Neural cell (in vitro differentiated cells): Measurements from ENCODE around the gene LPIN1. TPM values are rescaled to one million over a fixed set of nuclear protein-coding genes. Genes with fewer than 3 reads are reported as not detected.

Experiments
- H2AFZ ChIP-seq: fragments of 200-600, 300-800 bp; sonication (generic), shearing (Covaris generic); 2 replicates; pipeline ENCODE4 v1.6.0; 2014; ENCODE audit warnings: low read depth, mild to moderate bottlenecking, antibody characterized with exemption, low read length, moderate library complexity
- H3F3A ChIP-seq: fragments of 200-600 bp; shearing (Covaris generic); 2 replicates; pipeline ENCODE4 v1.6.1; 2016; ENCODE audit warnings: mild to moderate bottlenecking, moderate library complexity, mixed read lengths, antibody characterized with exemption, low read length; ENCODE audit not compliant: insufficient read depth, poor library complexity, severe bottlenecking
- H3K27ac ChIP-seq: fragments of 200-600, 300-800 bp; sonication (generic), shearing (Covaris generic); 2 replicates; pipeline ENCODE4 v1.5.1; 2014; ENCODE audit warnings: mild to moderate bottlenecking, low read length, moderate library complexity
- H3K27me3 ChIP-seq: fragments of 300-800, 200-600 bp; sonication (generic), shearing (Covaris generic); 2 replicates; pipeline ENCODE4 v1.6.0; 2014; ENCODE audit warnings: mild to moderate bottlenecking, low read depth, low read length, moderate library complexity; ENCODE audit not compliant: insufficient read depth
- H3K36me3 ChIP-seq: fragments of 300-800, 200-600 bp; sonication (generic), shearing (Covaris generic); 2 replicates; pipeline ENCODE4 v1.5.1; 2014; ENCODE audit warnings: mild to moderate bottlenecking, antibody characterized with exemption, low read length, moderate library complexity; ENCODE audit not compliant: insufficient read depth
- H3K4me2 ChIP-seq: fragments of 300-800, 200-600 bp; sonication (generic), shearing (Covaris generic); 2 replicates; pipeline ENCODE4 v1.6.0; 2014; ENCODE audit warnings: mild to moderate bottlenecking, low read length
- H3K4me3 ChIP-seq: fragments of 300-800, 200-600 bp; sonication (generic), shearing (Covaris generic); 2 replicates; pipeline ENCODE4 v1.5.1; 2014; ENCODE audit warnings: mild to moderate bottlenecking, low read length, moderate library complexity
- H3K79me2 ChIP-seq: fragments of 200-600 bp; shearing (Covaris generic); replicated peaks from 2 replicates; pipeline ENCODE4 v1.6.0; 2014; ENCODE audit warnings: mild to moderate bottlenecking, low read length, moderate library complexity; ENCODE audit not compliant: insufficient read depth
- H3K9ac ChIP-seq: fragments of 300-800, 200-600 bp; sonication (generic), shearing (Covaris generic); 2 replicates; pipeline ENCODE4 v1.6.1; 2016; ENCODE audit warnings: mild to moderate bottlenecking, low read length, mixed read lengths
- H3K9me2 ChIP-seq: fragments of 200-600 bp; shearing (Covaris generic); 2 replicates; pipeline ENCODE4 v1.6.1; 2016; ENCODE audit warnings: mild to moderate bottlenecking, low read length, mixed read lengths; ENCODE audit not compliant: insufficient read depth
- H3K9me3 ChIP-seq: fragments of 200-600, 300-800 bp; sonication (generic), shearing (Covaris generic); 2 replicates; pipeline ENCODE4 v1.6.1; 2016; ENCODE audit warnings: mild to moderate bottlenecking, mixed run types, low read length, moderate library complexity, mixed read lengths
- H4K20me1 ChIP-seq: fragments of 200-600 bp; shearing (Covaris generic); 2 replicates; pipeline ENCODE4 v1.6.1; 2016; ENCODE audit warnings: mild to moderate bottlenecking, mixed run types; ENCODE audit not compliant: insufficient read depth
- EP300 ChIP-seq: fragments of 450-650 bp; conservative IDR thresholded peaks from 2 replicates; pipeline ENCODE4 v1.6.1; 2014; ENCODE audit warnings: antibody characterized with exemption, mild to moderate bottlenecking, moderate library complexity; ENCODE audit not compliant: poor library complexity, severe bottlenecking
- EZH2 ChIP-seq: fragments of 200-600, 300-800 bp; shearing (Covaris generic), sonication (generic); IDR thresholded peaks from 2 replicates; pipeline ENCODE4 v1.6.1; 2014; ENCODE audit warnings: antibody characterized with exemption, low read length, borderline replicate concordance, mild to moderate bottlenecking; ENCODE audit not compliant: insufficient read depth, poor library complexity, severe bottlenecking
- MXI1 ChIP-seq: fragments of 450-650 bp; conservative IDR thresholded peaks from 2 replicates; pipeline ENCODE4 v1.6.1; 2014; ENCODE audit warnings: antibody characterized with exemption, mild to moderate bottlenecking; ENCODE audit not compliant: poor library complexity, severe bottlenecking
- POLR2AphosphoS5 ChIP-seq: IDR thresholded peaks from 2 replicates; pipeline ENCODE4 v1.6.1; 2012
- RAD21 ChIP-seq: fragments of 450-650 bp; conservative IDR thresholded peaks from 2 replicates; pipeline ENCODE4 v1.6.1; 2014; ENCODE audit warnings: antibody characterized with exemption, mild to moderate bottlenecking, moderate library complexity
- REST ChIP-seq: IDR thresholded peaks from 2 replicates; pipeline ENCODE4 v1.6.1; 2012; ENCODE audit warnings: borderline replicate concordance
- SMC3 ChIP-seq: fragments of 450-650 bp; conservative IDR thresholded peaks from 2 replicates; pipeline ENCODE4 v1.6.1; 2014; ENCODE audit warnings: antibody characterized with exemption, mild to moderate bottlenecking, moderate library complexity; ENCODE audit not compliant: poor library complexity
- TAF1 ChIP-seq: IDR thresholded peaks from 2 replicates; pipeline ENCODE4 v1.6.1; 2012; ENCODE audit warnings: low read depth
- polyA plus RNA-seq: library from polyadenylated mRNA; depleted of rRNA; stranded (reverse); fragments of >200 nt; gene quantifications from 2 replicates; pipeline ENCODE4 v1.2.3, GENCODE V29; 2014
- TF ChIP-seq, protein P1 (sequence below): fragments of 450-650 bp; IDR thresholded peaks from 2 replicates; pipeline ENCODE4 v1.5.1; 2014; ENCODE audit warnings: antibody characterized with exemption, mild to moderate bottlenecking, moderate library complexity; ENCODE audit not compliant: poor library complexity, severe bottlenecking

The LPIN1 gene
- polyA plus RNA-seq, 1 donor from 2014 or later: 47.5 TPM

DNA sequence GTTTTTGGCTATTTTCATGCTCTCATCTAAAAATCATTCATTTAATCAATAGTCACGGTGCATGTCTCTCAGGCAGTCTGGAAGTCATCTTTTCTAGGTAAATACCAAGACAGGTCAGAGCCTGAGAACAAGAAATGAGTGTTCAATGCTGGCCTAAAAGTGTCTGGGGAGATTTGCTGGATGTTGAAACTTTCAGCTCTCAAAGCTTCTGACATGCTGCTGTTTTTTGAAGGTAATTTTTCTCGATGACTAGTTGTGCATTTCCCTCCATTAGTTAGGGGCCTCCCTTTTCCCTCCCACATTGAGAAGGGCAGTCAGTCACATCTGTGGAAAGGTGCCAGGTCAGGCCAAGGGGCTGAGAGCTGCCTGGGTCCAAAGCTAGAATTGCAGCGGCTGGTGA is 115.6 kb downstream of the LPIN1 start:
- no peaks in the 10 kb centered on the region for H3K36me3 ChIP-seq
- H3K9ac ChIP-seq: no peak overlapping the region
- TF ChIP-seq REST (no peak), POLR2AphosphoS5 (no peak), EP300 (no peak), TAF1 (no peak), SMC3 (no peak), EZH2 (no peak)
- TF ChIP-seq, protein P1, sequence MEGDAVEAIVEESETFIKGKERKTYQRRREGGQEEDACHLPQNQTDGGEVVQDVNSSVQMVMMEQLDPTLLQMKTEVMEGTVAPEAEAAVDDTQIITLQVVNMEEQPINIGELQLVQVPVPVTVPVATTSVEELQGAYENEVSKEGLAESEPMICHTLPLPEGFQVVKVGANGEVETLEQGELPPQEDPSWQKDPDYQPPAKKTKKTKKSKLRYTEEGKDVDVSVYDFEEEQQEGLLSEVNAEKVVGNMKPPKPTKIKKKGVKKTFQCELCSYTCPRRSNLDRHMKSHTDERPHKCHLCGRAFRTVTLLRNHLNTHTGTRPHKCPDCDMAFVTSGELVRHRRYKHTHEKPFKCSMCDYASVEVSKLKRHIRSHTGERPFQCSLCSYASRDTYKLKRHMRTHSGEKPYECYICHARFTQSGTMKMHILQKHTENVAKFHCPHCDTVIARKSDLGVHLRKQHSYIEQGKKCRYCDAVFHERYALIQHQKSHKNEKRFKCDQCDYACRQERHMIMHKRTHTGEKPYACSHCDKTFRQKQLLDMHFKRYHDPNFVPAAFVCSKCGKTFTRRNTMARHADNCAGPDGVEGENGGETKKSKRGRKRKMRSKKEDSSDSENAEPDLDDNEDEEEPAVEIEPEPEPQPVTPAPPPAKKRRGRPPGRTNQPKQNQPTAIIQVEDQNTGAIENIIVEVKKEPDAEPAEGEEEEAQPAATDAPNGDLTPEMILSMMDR: no peak
- H3K4me3 ChIP-seq: no peak overlapping the region
- H4K20me1 ChIP-seq: no peaks in the 10 kb centered on the region
- H2AFZ ChIP-seq: no peak overlapping the region
- H3K4me2 ChIP-seq: no peak overlapping the region
- no peaks in the 10 kb centered on the region for H3F3A ChIP-seq
- no peaks in the 10 kb centered on the region for H3K27me3 ChIP-seq
- peaks cover 4% of the 10 kb centered on the region for H3K9me3 ChIP-seq
- no peaks in the 10 kb centered on the region for H3K9me2 ChIP-seq
- no peak overlapping the region for H3K27ac ChIP-seq
- H3K79me2 ChIP-seq: no peaks in the 10 kb centered on the region

- Histone ChIP-seq H3K4me3 (no peak overlapping the region), H3K36me3 (no peaks in the 10 kb centered on the region), H3K27ac (no peak overlapping the region), H3K4me2 (no peak overlapping the region), H3K79me2 (no peaks in the 10 kb centered on the region), H4K20me1 (no peaks in the 10 kb centered on the region), H3K9ac (no peak overlapping the region), H3F3A (no peaks in the 10 kb centered on the region), H3K9me3 (peaks cover 4% of the 10 kb centered on the region), H2AFZ (no peak overlapping the region), H3K27me3 (no peaks in the 10 kb centered on the region), H3K9me2 (no peaks in the 10 kb centered on the region)
- TF ChIP-seq REST (no peak), RAD21 (no peak), MXI1 (no peak), EP300 (no peak), SMC3 (no peak), EZH2 (no peak), TAF1 (no peak), POLR2AphosphoS5 (no peak)
- TF ChIP-seq, protein P1: no peak
Measured at GRCh38 chr2:11863103-11863502, 116.7 kb downstream of the LPIN1 start.
